ENCODE measurements around the gene ZNF205. TPM values are rescaled to one million over a fixed set of nuclear protein-coding genes. Genes with fewer than 3 reads are reported as not detected.
A peak's percentile ranks its signal among the peaks of the same experiment; 100 is the strongest.
"Not testable (repeated sequence)": the region's sequence is repeated elsewhere in the genome, so short reads cannot be mapped to it uniquely, and the experiment has no call there.

ZNF205 gene
- total RNA-seq, 1 donor from 2014 or later, result 12.9 TPM

GRCh38 chr16:3138823-3139426 is 26.5 kb downstream of the ZNF205 start:
- Mint-ChIP-seq H3K4me1 (ENCODE audit: low read depth) (peaks cover 17% of the 10 kb centered on the region), H3K27ac (ENCODE audit: unreplicated experiment) (no peak overlapping the region), H3K27me3 (ENCODE audit: low read depth) (no peaks in the 10 kb centered on the region), H3K9me3 (ENCODE audit: low read depth) (no peaks in the 10 kb centered on the region), H3K4me3 (ENCODE audit: unreplicated experiment) (no peak overlapping the region), H3K36me3 (ENCODE audit: low read depth) (peaks cover 11% of the 10 kb centered on the region)
- no peak for DNase-seq (ENCODE audit: low spot score)
- no peak for TF ChIP-seq CTCF (IDR thresholded peaks at IDR 0.05)

- not testable (repeated sequence) for H3K27me3 Mint-ChIP-seq (ENCODE audit: low read depth); DNase-seq (ENCODE audit: low spot score); H3K4me3 Mint-ChIP-seq (ENCODE audit: unreplicated experiment); H3K27ac Mint-ChIP-seq (ENCODE audit: unreplicated experiment); H3K9me3 Mint-ChIP-seq (ENCODE audit: low read depth)
- Mint-ChIP-seq H3K4me1 (ENCODE audit: low read depth) (peaks cover 15% of the 10 kb centered on the region), H3K36me3 (ENCODE audit: low read depth) (peaks cover 11% of the 10 kb centered on the region)
Observed at GRCh38 chr16:3139561-3139960, 27.2 kb downstream of the ZNF205 start.

GRCh38 chr16:3140603-3141427 is 28.4 kb downstream of the ZNF205 start:
- H3K27me3 Mint-ChIP-seq (ENCODE audit: low read depth), result no peaks in the 10 kb centered on the region
- H3K27ac Mint-ChIP-seq (ENCODE audit: unreplicated experiment), result no peak overlapping the region
- H3K36me3 Mint-ChIP-seq (ENCODE audit: low read depth), result peaks cover 11% of the 10 kb centered on the region
- peak; percentile 86 for DNase-seq (ENCODE audit: low spot score)
- H3K4me3 Mint-ChIP-seq (ENCODE audit: unreplicated experiment), result no peak overlapping the region
- TF ChIP-seq CTCF (IDR thresholded peaks at IDR 0.05), result no peak
- peaks cover 8% of the 10 kb centered on the region for H3K4me1 Mint-ChIP-seq (ENCODE audit: low read depth)
- no peaks in the 10 kb centered on the region for H3K9me3 Mint-ChIP-seq (ENCODE audit: low read depth)

GRCh38 chr16:3141781-3142311 is 29.5 kb downstream of the ZNF205 start:
- Mint-ChIP-seq H3K4me1 (ENCODE audit: low read depth) (peaks cover 3% of the 10 kb centered on the region), H3K9me3 (ENCODE audit: low read depth) (no peaks in the 10 kb centered on the region), H3K36me3 (ENCODE audit: low read depth) (peaks cover 11% of the 10 kb centered on the region), H3K27me3 (ENCODE audit: low read depth) (no peaks in the 10 kb centered on the region), H3K27ac (ENCODE audit: unreplicated experiment) (no peak overlapping the region), H3K4me3 (ENCODE audit: unreplicated experiment) (no peak overlapping the region)
- no peak for DNase-seq (ENCODE audit: low spot score)
- no peak for TF ChIP-seq CTCF (IDR thresholded peaks at IDR 0.05)

- H3K4me3 Mint-ChIP-seq (ENCODE audit: unreplicated experiment), result no peak overlapping the region
- TF ChIP-seq CTCF (IDR thresholded peaks at IDR 0.05), result no peak
Observed at GRCh38 chr16:3142327-3142726, 29.9 kb downstream of the ZNF205 start.

More at GRCh38 chr16:3142327-3142726, 29.9 kb downstream of the ZNF205 start:
- Mint-ChIP-seq H3K9me3 (ENCODE audit: low read depth) (no peaks in the 10 kb centered on the region), H3K27ac (ENCODE audit: unreplicated experiment) (no peak overlapping the region), H3K4me1 (ENCODE audit: low read depth) (no peaks in the 10 kb centered on the region), H3K27me3 (ENCODE audit: low read depth) (no peaks in the 10 kb centered on the region), H3K36me3 (ENCODE audit: low read depth) (peaks cover 11% of the 10 kb centered on the region)
- no peak for DNase-seq (ENCODE audit: low spot score)
